Mesothelial cell of epicardium (in vitro differentiated cells): ENCODE data around the gene AKAIN1. TPM values are rescaled to one million over a fixed set of nuclear protein-coding genes. Genes with fewer than 3 reads are reported as not detected.

Experiments
- DNase-seq, 2 experiments: peaks; one replicate each; pipeline ENCODE4 v3.0.0; 2021; ENCODE audit warnings: low spot score in 2 of 2; ENCODE audit not compliant: unreplicated experiment in 2 of 2
- H3K27ac Mint-ChIP-seq: 2 replicates; pipeline ENCODE4 v1.8.0; 2021; ENCODE audit warnings: mixed read lengths
- H3K27me3 Mint-ChIP-seq: 2 replicates; pipeline ENCODE4 v1.8.0; 2021; ENCODE audit warnings: low read depth, mixed read lengths
- H3K36me3 Mint-ChIP-seq: 2 replicates; pipeline ENCODE4 v1.8.0; 2021; ENCODE audit warnings: mixed read lengths
- H3K4me1 Mint-ChIP-seq: 2 replicates; pipeline ENCODE4 v1.8.0; 2021; ENCODE audit warnings: mixed read lengths
- H3K4me3 Mint-ChIP-seq: 2 replicates; pipeline ENCODE4 v1.8.0; 2021; ENCODE audit warnings: mild to moderate bottlenecking, moderate library complexity, mixed read lengths
- H3K9me3 Mint-ChIP-seq: 2 replicates; pipeline ENCODE4 v1.8.0; 2021; ENCODE audit warnings: mixed read lengths
- total RNA-seq: library from RNA; stranded (reverse); gene quantifications from 3 replicates; pipeline ENCODE4 v1.2.1, GENCODE V29; 2021
- TF ChIP-seq, protein P1 (sequence below): fragments of 200-600 bp; sonication (generic); IDR thresholded peaks from one replicate; pipeline ENCODE4 v1.5.0; 2021; ENCODE audit warnings: antibody characterized with exemption; ENCODE audit not compliant: unreplicated experiment

The AKAIN1 gene
- total RNA-seq, 1 donor from 2014 or later, result not detected

DNA sequence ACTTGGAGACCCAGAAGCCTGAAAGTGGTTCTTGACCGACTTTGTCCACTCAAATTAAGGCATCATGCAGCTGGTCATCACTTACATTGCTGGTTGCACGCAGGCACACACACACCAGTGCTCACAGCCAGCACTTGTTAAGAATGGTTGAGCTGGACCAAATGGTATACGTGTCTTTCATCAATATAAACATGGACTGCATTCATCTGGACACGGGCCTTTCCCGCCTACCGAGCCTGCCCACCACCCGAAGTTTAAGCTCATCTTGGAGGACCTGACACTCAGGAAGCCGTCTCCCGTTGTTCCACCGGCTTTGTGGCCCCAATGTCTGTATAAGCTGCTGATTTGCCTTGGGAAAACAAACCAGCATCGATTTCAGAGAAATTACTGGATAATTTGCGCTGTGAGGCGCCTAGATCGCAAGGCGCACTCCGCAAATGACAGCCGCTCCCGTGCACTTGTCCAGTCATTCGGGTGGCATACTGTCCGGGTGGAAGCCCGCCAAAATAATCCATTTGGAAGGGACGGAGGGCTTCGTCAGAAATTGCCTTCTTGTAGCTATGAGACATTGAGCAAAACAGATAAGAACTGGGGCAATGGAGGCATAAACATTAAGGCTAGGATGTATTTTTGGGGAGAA lies 40.1 kb upstream of the AKAIN1 start:
- TF ChIP-seq, protein P1, sequence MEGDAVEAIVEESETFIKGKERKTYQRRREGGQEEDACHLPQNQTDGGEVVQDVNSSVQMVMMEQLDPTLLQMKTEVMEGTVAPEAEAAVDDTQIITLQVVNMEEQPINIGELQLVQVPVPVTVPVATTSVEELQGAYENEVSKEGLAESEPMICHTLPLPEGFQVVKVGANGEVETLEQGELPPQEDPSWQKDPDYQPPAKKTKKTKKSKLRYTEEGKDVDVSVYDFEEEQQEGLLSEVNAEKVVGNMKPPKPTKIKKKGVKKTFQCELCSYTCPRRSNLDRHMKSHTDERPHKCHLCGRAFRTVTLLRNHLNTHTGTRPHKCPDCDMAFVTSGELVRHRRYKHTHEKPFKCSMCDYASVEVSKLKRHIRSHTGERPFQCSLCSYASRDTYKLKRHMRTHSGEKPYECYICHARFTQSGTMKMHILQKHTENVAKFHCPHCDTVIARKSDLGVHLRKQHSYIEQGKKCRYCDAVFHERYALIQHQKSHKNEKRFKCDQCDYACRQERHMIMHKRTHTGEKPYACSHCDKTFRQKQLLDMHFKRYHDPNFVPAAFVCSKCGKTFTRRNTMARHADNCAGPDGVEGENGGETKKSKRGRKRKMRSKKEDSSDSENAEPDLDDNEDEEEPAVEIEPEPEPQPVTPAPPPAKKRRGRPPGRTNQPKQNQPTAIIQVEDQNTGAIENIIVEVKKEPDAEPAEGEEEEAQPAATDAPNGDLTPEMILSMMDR, result no peak
- DNase-seq, result no peak
- Mint-ChIP-seq H3K27me3 (peaks cover 18% of the 10 kb centered on the region), H3K9me3 (no peaks in the 10 kb centered on the region), H3K27ac (peak overlapping the region; percentile 99), H3K4me1 (peaks cover 28% of the 10 kb centered on the region), H3K36me3 (peaks cover 18% of the 10 kb centered on the region), H3K4me3 (peak overlapping the region; percentile 95)

DNA sequence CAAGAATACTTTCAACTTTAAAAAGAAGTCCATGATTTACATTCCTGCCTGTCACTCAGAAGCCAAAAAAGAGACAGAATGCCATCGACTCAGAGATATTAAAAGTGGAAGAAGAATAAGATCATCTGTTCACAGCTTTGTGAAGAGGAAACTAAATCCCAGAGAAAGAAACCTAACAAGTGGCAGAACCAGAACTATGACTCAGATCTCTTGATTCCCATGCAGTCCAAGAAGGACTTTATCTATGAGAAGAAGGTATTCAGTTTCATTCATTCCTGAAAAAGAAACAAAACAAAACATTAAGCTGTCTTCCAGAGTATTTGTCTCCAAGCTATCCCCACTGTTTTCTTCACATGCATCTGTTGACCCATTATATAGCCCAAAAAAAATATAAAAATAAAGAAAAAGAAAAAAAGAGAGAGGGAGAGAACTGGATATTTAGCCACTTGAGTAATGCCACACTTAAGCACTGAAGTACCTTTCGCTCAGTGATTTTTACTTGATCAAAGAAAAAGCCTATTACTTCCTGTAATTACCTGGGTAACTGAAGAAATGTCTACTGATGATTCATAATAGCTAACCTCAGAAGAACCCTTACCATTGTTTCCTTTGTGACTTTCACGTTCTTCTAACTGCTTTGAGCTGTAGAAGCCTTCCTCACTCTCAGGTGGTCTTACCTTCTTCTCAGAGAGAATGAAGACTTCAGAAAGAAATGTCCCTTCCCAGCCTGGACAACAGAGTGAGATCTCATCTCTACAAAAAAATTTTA lies 17.7 kb upstream of the AKAIN1 start:
- no peaks in the 10 kb centered on the region for H3K36me3 Mint-ChIP-seq
- peaks cover 44% of the 10 kb centered on the region for H3K27me3 Mint-ChIP-seq
- no peak for DNase-seq
- TF ChIP-seq, protein P1, result no peak
- H3K9me3 Mint-ChIP-seq, result no peaks in the 10 kb centered on the region
- H3K27ac Mint-ChIP-seq, result no peak overlapping the region
- H3K4me3 Mint-ChIP-seq, result no peak overlapping the region
- no peaks in the 10 kb centered on the region for H3K4me1 Mint-ChIP-seq

DNA sequence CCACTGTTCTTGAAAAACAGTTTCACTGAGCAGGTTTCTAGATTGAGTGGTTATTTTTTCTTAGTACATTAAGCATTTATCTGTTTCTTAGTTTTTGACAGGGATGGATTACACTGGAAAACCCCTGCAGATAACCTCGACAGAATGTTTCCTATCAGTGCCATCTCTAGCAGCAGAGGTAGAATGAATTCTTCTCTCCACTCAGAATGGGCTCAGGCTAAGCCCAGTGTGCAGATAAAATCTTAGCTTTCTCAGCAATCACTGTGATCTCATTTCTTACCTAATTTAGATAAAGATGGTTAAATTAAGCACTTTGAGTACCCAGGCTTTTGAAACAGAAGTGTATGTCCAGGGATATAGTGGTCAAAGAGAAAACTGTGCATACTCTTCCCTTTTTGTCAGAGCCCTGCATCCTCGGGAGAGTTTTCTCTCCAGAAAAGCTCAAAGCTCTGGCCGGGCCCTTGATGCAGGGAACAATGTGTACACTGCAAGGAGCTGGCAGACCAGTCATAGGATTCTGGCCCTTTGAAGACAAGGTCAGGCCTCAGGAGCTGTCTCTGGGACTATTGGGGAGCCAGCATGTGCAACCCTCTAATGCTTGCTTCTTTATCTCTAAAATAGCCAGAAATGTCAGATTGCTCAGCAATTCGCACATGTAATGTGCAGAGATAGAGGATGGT lies 10.6 kb upstream of the AKAIN1 start:
- peaks cover 25% of the 10 kb centered on the region for H3K27me3 Mint-ChIP-seq
- no peaks in the 10 kb centered on the region for H3K9me3 Mint-ChIP-seq
- H3K4me1 Mint-ChIP-seq, result peaks cover 4% of the 10 kb centered on the region
- no peak for DNase-seq
- TF ChIP-seq, protein P1, result no peak
- H3K27ac Mint-ChIP-seq, result no peak overlapping the region
- no peak overlapping the region for H3K4me3 Mint-ChIP-seq
- H3K36me3 Mint-ChIP-seq, result no peaks in the 10 kb centered on the region

DNA sequence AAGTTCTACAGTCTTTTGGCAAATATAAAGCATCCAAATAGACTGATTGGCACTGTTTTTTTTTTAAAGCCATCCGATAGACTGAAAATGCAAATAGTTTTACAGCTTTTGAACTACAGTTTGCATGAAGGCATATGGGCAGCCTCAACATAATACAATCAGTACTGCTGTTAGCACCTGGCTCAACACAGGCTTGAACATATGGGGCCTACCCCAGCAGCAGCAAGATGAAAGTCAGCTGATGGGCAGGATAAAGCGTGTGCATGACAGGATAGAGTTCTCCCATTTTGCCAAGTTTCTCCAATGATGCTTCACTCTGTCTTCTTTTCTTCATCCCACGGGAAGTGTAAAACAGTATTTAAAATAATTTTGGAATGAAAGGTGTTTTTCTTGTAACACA lies 1.3 kb upstream of the AKAIN1 start:
- peaks cover 92% of the 10 kb centered on the region for H3K27me3 Mint-ChIP-seq
- no peaks in the 10 kb centered on the region for H3K9me3 Mint-ChIP-seq
- peaks cover 4% of the 10 kb centered on the region for H3K4me1 Mint-ChIP-seq
- TF ChIP-seq, protein P1, result no peak
- H3K27ac Mint-ChIP-seq, result no peak overlapping the region
- no peak for DNase-seq
- no peak overlapping the region for H3K4me3 Mint-ChIP-seq
- H3K36me3 Mint-ChIP-seq, result no peaks in the 10 kb centered on the region

DNA sequence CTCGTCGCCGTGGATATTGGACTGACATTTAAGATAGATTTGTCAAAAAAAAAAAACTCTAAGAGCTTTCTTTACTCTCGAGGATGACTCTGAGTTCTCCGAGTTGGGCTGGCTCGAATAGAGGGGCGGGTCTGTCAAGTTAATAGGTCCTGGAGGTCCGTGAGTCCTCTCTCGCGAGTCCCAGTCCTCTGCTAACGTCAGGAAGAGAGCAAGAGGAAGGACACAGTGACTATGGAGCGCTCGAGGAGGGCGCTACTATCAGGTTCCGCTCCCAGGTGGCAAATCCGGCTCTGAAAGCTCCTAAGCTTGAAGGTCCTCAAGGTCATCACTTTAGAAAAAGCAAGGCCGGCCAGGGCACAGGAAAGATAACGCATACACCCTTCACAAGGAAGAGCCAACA lies 404 bp upstream of the AKAIN1 start:
- no peak overlapping the region for H3K4me3 Mint-ChIP-seq
- H3K4me1 Mint-ChIP-seq, result peaks cover 4% of the 10 kb centered on the region
- DNase-seq, result no peak
- no peaks in the 10 kb centered on the region for H3K9me3 Mint-ChIP-seq
- TF ChIP-seq, protein P1, result no peak
- no peaks in the 10 kb centered on the region for H3K36me3 Mint-ChIP-seq
- H3K27me3 Mint-ChIP-seq, result peaks cover 90% of the 10 kb centered on the region
- H3K27ac Mint-ChIP-seq, result no peak overlapping the region
